Measurements from ENCODE around the gene CSNK1E.

The CSNK1E gene

DNA sequence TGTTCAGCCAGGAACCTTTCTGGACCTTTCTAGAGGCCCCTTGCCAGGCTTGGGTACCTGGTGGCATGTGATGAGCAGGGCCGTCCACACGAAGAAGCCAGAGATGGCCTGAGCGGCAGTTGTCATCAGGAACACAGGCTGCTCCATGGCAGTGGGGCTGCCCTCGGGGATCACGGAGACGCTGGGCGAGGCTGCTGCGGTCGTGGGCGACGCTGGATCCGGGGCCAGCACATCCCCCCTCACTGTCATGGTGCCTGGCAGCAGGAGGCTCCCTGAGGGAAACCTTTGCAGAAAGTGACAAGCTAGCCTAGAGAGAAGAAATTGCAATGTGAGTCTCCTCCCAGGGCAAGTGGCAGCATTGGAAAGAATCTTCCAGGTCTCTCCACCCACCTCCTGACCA is 69.5 kb downstream of the CSNK1E start:
- no peak for DNase-seq

DNA sequence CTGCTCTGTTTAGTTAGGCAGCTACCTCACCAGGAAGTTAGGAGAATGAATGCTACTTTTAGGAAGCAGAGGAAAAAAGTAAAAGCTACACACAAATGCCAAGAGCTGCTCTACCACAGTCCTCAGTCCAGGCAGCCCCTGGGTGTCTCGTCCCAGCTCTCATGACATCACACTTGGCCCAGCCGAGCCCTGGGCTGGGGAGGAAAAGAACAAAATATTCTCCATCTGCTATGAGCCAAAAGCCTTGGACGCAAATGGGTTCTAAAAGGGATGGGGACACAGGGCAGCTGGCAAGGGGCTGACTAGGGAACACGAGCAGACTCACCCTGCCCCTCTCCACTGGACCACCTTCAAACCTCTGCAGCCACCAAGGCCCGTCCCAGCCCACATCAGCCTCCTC is 70.5 kb downstream of the CSNK1E start:
- DNase-seq = no peak

DNA sequence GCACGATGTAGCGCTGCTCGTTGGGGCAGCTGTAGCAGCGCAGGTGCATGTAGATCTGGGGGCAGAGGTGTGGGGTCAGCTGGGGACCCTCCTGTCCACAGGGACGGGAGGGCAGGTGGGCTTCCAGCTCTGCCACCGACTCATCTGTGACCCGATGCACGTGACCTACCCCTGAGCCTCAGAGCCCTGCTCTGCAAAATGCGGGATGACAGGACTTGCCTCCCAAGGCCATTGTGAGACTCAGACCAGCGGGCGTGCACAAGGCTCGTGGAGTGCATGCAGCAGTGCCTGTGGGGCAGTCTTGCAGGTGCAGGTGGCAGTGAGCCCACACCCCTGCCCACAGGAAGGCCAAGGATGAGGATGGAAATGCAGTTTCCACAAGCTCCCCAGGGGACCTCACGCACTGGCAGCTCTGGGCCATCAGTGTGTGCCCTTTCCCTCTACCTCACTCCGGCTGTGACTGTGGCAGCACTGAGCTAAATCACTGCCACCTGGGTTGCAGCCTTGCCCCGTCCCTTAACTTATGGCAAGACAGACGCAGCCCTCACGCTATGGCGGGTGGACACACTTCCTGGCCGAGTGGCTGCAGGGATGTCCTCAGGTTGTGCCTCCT is 71.1 kb downstream of the CSNK1E start:
- no peak for DNase-seq

DNA sequence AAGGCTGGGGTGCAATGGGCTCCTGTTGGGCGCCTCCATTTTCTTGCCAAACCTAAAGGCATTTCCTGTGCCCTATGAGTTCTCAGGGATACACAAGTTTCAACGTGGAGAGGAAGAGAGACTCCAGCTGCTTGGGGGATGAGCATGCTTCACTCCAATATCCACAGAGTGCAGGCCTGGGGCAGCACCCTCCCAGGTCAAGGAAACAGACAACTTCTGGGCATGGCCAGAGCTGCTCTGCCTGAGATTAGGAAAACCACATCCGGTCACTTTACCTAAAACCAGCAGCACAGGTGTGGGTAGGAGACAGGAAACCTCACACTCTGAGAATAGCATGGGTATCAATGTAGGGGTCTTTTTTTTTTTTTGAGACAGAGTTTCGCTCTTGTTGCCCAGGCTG is 73.1 kb downstream of the CSNK1E start:
- DNase-seq = no peak

DNA sequence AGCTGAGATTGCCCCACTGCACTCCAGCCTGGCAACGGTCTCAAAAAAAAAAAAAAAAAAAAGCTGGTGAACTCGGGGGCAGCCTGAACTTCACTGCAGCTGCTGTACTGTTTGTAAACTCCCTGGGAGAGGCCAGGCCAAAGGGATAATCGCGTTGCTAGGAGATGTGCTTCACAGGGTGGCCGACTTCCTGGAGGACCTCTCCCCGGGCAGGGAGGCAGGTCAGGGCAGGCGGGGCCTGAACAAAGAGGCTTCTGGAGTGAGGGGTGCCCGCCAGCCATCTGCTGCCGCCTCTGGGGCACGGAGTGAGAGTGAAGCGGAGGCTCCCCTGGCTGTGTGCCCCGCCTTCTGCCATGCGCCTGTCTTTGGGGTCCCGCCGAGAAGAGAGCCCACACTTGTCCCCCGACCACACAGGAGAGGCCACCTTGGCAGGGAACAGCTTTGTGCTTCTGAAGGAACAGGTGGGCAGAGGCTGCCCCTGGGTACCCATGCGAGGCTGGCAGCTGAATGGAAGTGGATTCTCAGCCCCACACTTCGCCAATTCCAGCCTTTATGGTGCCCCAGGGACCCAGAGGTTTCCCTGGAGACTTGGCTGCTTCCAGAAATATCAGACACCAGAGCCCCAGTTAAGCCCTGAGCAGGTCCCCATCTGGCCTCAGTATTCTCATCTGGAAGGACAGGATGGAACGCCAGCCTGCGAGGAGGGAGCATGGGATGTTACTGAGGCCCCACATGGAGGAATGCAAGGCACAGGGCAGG is 74.0 kb downstream of the CSNK1E start:
- no peak for DNase-seq

DNA sequence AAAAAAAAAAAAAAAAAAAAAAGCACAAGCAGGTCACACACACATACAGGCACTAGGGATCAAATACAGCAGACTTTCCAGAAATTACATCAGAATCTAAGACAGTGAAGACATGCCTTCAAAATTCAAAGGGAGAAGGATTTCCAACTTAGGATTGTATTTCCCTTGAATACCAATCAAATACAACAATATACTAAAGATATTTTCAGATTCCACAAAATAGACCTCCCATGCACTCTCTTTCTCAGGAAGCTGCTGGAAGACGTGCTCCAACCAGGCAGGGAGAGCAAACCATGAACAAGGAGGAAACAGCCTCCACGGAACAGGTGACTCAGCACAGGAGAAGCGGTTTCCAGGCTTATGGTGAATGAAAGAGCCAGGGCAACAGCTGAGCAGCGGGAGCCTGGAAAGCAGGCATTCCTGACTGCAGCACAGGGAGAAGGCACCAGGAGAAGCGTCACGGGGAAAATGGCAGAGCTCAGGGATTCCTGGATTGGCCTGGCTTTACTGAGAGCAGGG is 76.4 kb downstream of the CSNK1E start:
- no peak for DNase-seq
